Breast epithelium (tissue), 4 donors: Measurements from ENCODE around the gene PDCD7. TPM values are rescaled to one million over a fixed set of nuclear protein-coding genes. Genes with fewer than 3 reads are reported as not detected.
"Not testable (repeated sequence)": the region's sequence is repeated elsewhere in the genome, so short reads cannot be mapped to it uniquely, and the experiment has no call there.

Experiments
- DNase-seq, 2 donors: peaks; one replicate each; pipeline ENCODE4 v3.0.0-alpha.2; 2019; ENCODE audit warnings: low spot score in 2 of 2
- H3K27ac ChIP-seq, 2 donors: fragments of 200-600 bp; sonication (generic) in 1 of 2; one replicate each; pipeline ENCODE4 v1.5.1; 2016 to 2019; ENCODE audit warnings: mild to moderate bottlenecking in 1 of 2
- H3K27me3 ChIP-seq, 2 donors: fragments of 200-600 bp; sonication (generic) in 1 of 2; one replicate each; pipeline versions ENCODE4 v1.5.1 to v1.6.0; 2017 to 2019; ENCODE audit warnings: control low read depth in 1 of 2, mild to moderate bottlenecking in 1 of 2
- H3K36me3 ChIP-seq: fragments of 200-600 bp; one replicate; pipeline ENCODE4 v1.5.1; 2019
- H3K4me1 ChIP-seq, 2 donors: fragments of 200-600 bp; sonication (generic); one replicate each; pipeline ENCODE4 v1.5.1; 2016 to 2019; ENCODE audit warnings: control low read depth in 1 of 2
- H3K4me3 ChIP-seq, 3 donors: fragments of 200-600 bp; sonication (generic); 1 replicate in 2 of 3; 2 replicates in 1 of 3; pipeline ENCODE4 v1.5.1; 2016 to 2019; ENCODE audit warnings: mild to moderate bottlenecking in 3 of 3, moderate library complexity in 2 of 3
- H3K9me3 ChIP-seq, 2 donors: fragments of 200-600 bp; sonication (generic) in 1 of 2; one replicate each; pipeline ENCODE4 v1.5.1; 2016 to 2019; ENCODE audit warnings: control low read depth in 1 of 2
- CTCF ChIP-seq, 3 donors: fragments of 450-650 bp; IDR thresholded peaks; one replicate each; pipeline ENCODE4 v1.5.1; 2016 to 2017; ENCODE audit warnings: antibody characterized with exemption in 3 of 3, mild to moderate bottlenecking in 3 of 3, moderate library complexity in 3 of 3
- POLR2A ChIP-seq: fragments of 450-650 bp; IDR thresholded peaks from one replicate; pipeline ENCODE4 v1.6.1; 2016; ENCODE audit warnings: antibody characterized with exemption, mild to moderate bottlenecking, moderate library complexity
- POLR2AphosphoS5 ChIP-seq, 3 donors: sonication (generic); formaldehyde crosslinking; IDR thresholded peaks; one replicate each; pipeline ENCODE4 v1.6.1; 2017; ENCODE audit warnings: antibody characterized with exemption in 3 of 3
- intact Hi-C: fragments of 100-400 bp; cut with DNase I; formaldehyde crosslinking; loops from one replicate; pipeline ENCODE4 v1.15.1; 2023; ENCODE audit warnings: low total_unique reads
- total RNA-seq, 3 donors: library from RNA; depleted of rRNA; stranded (reverse); fragments of >200 nt; gene quantifications; one replicate each; pipeline ENCODE4 v1.1.0, GENCODE V29; 2016

The PDCD7 gene
- 10 to 100 TPM; 21.6 to 26.7 (median 24.4) TPM for total RNA-seq

- H3K27ac ChIP-seq, result peak within 1 kb of the TSS; percentile 86 to 87
- intact Hi-C loops, result no loop called here
- TF ChIP-seq POLR2A, result no peak
- TF ChIP-seq POLR2AphosphoS5 (IDR thresholded peaks at IDR 0.05), result peak in 2 of 3 donors; percentile 57 to 70
- no peaks in the 10 kb centered on the region for H3K27me3 ChIP-seq
- peaks cover 4 to 8% of the 10 kb centered on the region in 2 donors for H3K9me3 ChIP-seq
- no peaks in the 10 kb centered on the region for H3K36me3 ChIP-seq
- peak; percentile 73 to 75 for DNase-seq
- peak within 1 kb of the TSS; percentile 80 to 95 (median 81) for H3K4me3 ChIP-seq
- peaks cover 0 to 10% of the 10 kb centered on the region in 2 donors for H3K4me1 ChIP-seq
Measured at GRCh38 chr15:65133548-65134200, at the start of gene PDCD7. Gene PDCD7, minus strand, starts transcription at chr15:65133808. Its CDS starts 27 bp downstream, at chr15:65133781.

GRCh38 chr15:65182538-65182937 is 48.9 kb upstream of the PDCD7 start:
- peak overlapping the region in 1 of 2 donors; percentile 26 for H3K27ac ChIP-seq
- peak overlapping the region in 1 of 3 donors; percentile 44 for H3K4me3 ChIP-seq
- no peaks in the 10 kb centered on the region for H3K27me3 ChIP-seq
- TF ChIP-seq POLR2A (no peak), CTCF (IDR thresholded peaks at IDR 0.05) (no peak), POLR2AphosphoS5 (IDR thresholded peaks at IDR 0.05) (no peak)
- intact Hi-C loops, result loop anchor here (10.0 kb wide), 1 partner anchor 112 kb away; the partner anchor contains the start of gene RNU5A-1
- no peak for DNase-seq
- no peaks in the 10 kb centered on the region for H3K36me3 ChIP-seq
- no peaks in the 10 kb centered on the region for H3K4me1 ChIP-seq
- no peaks in the 10 kb centered on the region for H3K9me3 ChIP-seq

- not testable (repeated sequence) for DNase-seq, H3K27me3 ChIP-seq, H3K9me3 ChIP-seq, H3K27ac ChIP-seq, H3K4me1 ChIP-seq, H3K4me3 ChIP-seq, H3K36me3 ChIP-seq
- intact Hi-C loops, result loop anchor here (10.0 kb wide), 1 partner anchor 113 kb away; the partner anchor contains the start of gene RNU5A-1
Measured at GRCh38 chr15:65181582-65182353, 48.2 kb upstream of the PDCD7 start.

GRCh38 chr15:65180167-65180566 is 46.6 kb upstream of the PDCD7 start:
- TF ChIP-seq POLR2AphosphoS5 (IDR thresholded peaks at IDR 0.05) (no peak), CTCF (IDR thresholded peaks at IDR 0.05) (no peak), POLR2A (no peak)
- no peak for DNase-seq
- H3K27ac ChIP-seq, result no peak overlapping the region
- H3K9me3 ChIP-seq, result no peaks in the 10 kb centered on the region
- peaks cover 3% of the 10 kb centered on the region for H3K36me3 ChIP-seq
- intact Hi-C loops, result loop anchor here (10.0 kb wide), 1 partner anchor 115 kb away; the partner anchor contains the start of gene RNU5A-1
- no peaks in the 10 kb centered on the region for H3K4me1 ChIP-seq
- no peaks in the 10 kb centered on the region for H3K27me3 ChIP-seq
- H3K4me3 ChIP-seq, result no peak overlapping the region

- intact Hi-C loops, result no loop called here
- no peak for DNase-seq
- H3K36me3 ChIP-seq, result peaks cover 3% of the 10 kb centered on the region
- H3K4me3 ChIP-seq, result no peak overlapping the region
- H3K27me3 ChIP-seq, result no peaks in the 10 kb centered on the region
- H3K27ac ChIP-seq, result no peak overlapping the region
- TF ChIP-seq CTCF (IDR thresholded peaks at IDR 0.05) (no peak), POLR2A (no peak), POLR2AphosphoS5 (IDR thresholded peaks at IDR 0.05) (no peak)
- H3K9me3 ChIP-seq, result no peaks in the 10 kb centered on the region
- no peaks in the 10 kb centered on the region for H3K4me1 ChIP-seq
Measured at GRCh38 chr15:65177901-65178300, 44.3 kb upstream of the PDCD7 start.

- no peak overlapping the region for H3K27ac ChIP-seq
- intact Hi-C loops, result no loop called here
- TF ChIP-seq POLR2A (no peak), CTCF (IDR thresholded peaks at IDR 0.05) (no peak), POLR2AphosphoS5 (IDR thresholded peaks at IDR 0.05) (no peak)
Measured at GRCh38 chr15:65176056-65176455, 42.4 kb upstream of the PDCD7 start.

More at GRCh38 chr15:65176056-65176455, 42.4 kb upstream of the PDCD7 start:
- H3K4me1 ChIP-seq, result no peaks in the 10 kb centered on the region
- H3K36me3 ChIP-seq, result peaks cover 3% of the 10 kb centered on the region
- H3K27me3 ChIP-seq, result no peaks in the 10 kb centered on the region
- H3K9me3 ChIP-seq, result no peaks in the 10 kb centered on the region
- no peak overlapping the region for H3K4me3 ChIP-seq
- no peak for DNase-seq
